CD4-positive, alpha-beta T cell (primary cell): ENCODE data around the gene SEC61A1. TPM values are rescaled to one million over a fixed set of nuclear protein-coding genes. Genes with fewer than 3 reads are reported as not detected.

Experiments
- ATAC-seq: fragments of 200-7000 bp; cut with Tn5 transposase; one replicate; pipeline ENCODE4 v1.10.0; 2022; ENCODE audit warnings: mild to moderate bottlenecking; ENCODE audit not compliant: poor library complexity
- CTCF ChIA-PET: fragments of 350-600 bp; sonication (Branson Sonifier 250); formaldehyde crosslinking; loops from one replicate; lab custom pipeline; 2021; ENCODE audit warnings: antibody characterized with exemption, inconsistent platforms; lab: Charles Lee
- POLR2A ChIA-PET: fragments of 350-600 bp; sonication (Branson Sonifier 250); formaldehyde crosslinking; loops from one replicate; lab custom pipeline; 2021; ENCODE audit warnings: antibody characterized with exemption, inconsistent platforms; lab: Charles Lee
- DNase-seq, 14 experiments: peaks; one replicate each; pipeline ENCODE4 v3.0.0-alpha.2; 2013 to 2020; ENCODE audit warnings: mixed read lengths in 2 of 14
- H3K27ac ChIP-seq, 2 donors: one replicate each; pipeline versions ENCODE4 v1.5.1 to v1.7.0; 2013; ENCODE audit warnings: low read length in 2 of 2, low read depth in 1 of 2, mild to moderate bottlenecking in 1 of 2
- H3K27me3 ChIP-seq, 2 experiments: 1 replicate in 1 of 2; 2 replicates in 1 of 2; pipeline versions ENCODE4 v1.6.1 to v1.7.0; 2013; ENCODE audit warnings: low read length in 2 of 2, control low read depth in 1 of 2, mild to moderate bottlenecking in 1 of 2, moderate library complexity in 1 of 2; ENCODE audit not compliant: insufficient read depth in 2 of 2, control insufficient read depth in 1 of 2
- H3K36me3 ChIP-seq: one replicate; pipeline ENCODE4 v1.6.1; 2013; ENCODE audit warnings: low read length, control low read depth; ENCODE audit not compliant: insufficient read depth
- H3K4me1 ChIP-seq: one replicate; pipeline ENCODE4 v1.6.1; 2013; ENCODE audit warnings: low read length, control low read depth; ENCODE audit not compliant: insufficient read depth
- H3K4me3 ChIP-seq: one replicate; pipeline ENCODE4 v1.5.1; 2013; ENCODE audit warnings: mild to moderate bottlenecking, low read length, moderate library complexity
- H3K9me3 ChIP-seq, 2 experiments: 1 replicate in 1 of 2; 2 replicates in 1 of 2; pipeline versions ENCODE4 v1.6.1 to v1.7.0; 2013; ENCODE audit warnings: low read length in 2 of 2, mild to moderate bottlenecking in 2 of 2, control low read depth in 1 of 2, moderate library complexity in 1 of 2; ENCODE audit not compliant: control insufficient read depth in 1 of 2, insufficient read depth in 1 of 2
- H3K27ac Mint-ChIP-seq: one replicate; pipeline ENCODE4 v1.8.0; 2020; ENCODE audit warnings: mixed read lengths
- H3K27me3 Mint-ChIP-seq: one replicate; pipeline ENCODE4 v1.8.0; 2021; ENCODE audit warnings: mixed read lengths
- H3K36me3 Mint-ChIP-seq: one replicate; pipeline ENCODE4 v1.8.0; 2021; ENCODE audit warnings: low read depth, mixed read lengths
- H3K4me1 Mint-ChIP-seq: one replicate; pipeline ENCODE4 v1.8.0; 2021; ENCODE audit warnings: low read depth, mixed read lengths
- H3K4me3 Mint-ChIP-seq: one replicate; pipeline ENCODE4 v1.8.0; 2020; ENCODE audit warnings: mild to moderate bottlenecking, mixed read lengths
- H3K9me3 Mint-ChIP-seq: one replicate; pipeline ENCODE4 v1.8.0; 2020; ENCODE audit warnings: mixed read lengths
- CTCF ChIP-seq: fragments of 200-600 bp; IDR thresholded peaks from one replicate; pipeline ENCODE4 v1.8.0; 2022; ENCODE audit warnings: antibody characterized with exemption, mild to moderate bottlenecking
- intact Hi-C, 2 experiments: fragments of 100-400 bp; cut with DNase I in 1 of 2; cut with micrococcal nuclease in 1 of 2; formaldehyde crosslinking; loops; one replicate each; pipeline versions ENCODE4 v1.15.1 to v1.9.0; 2023 to 2025; cut with DNase I, micrococcal nuclease
- total RNA-seq, 174 experiments: library from RNA in 2 of 174; stranded (reverse) in 2 of 174; gene quantifications; one replicate each; pipeline ENCODE4 v1.2.3 and lab custom pipeline; 2021 to 2026

SEC61A1 gene
- total RNA-seq, 2 experiments from 2014 or later = 127 to 139 TPM

GRCh38 chr3:128006061-128007032, 45.9 kb upstream of the SEC61A1 start:
- CTCF ChIA-PET = no interaction called here
- no peak for TF ChIP-seq CTCF
- peaks cover 22% of the 10 kb centered on the region for H3K27me3 Mint-ChIP-seq
- H3K27me3 ChIP-seq = no peaks in the 10 kb centered on the region
- no peak overlapping the region for H3K4me3 ChIP-seq
- ATAC-seq (no peak), DNase-seq (no peak)
- no peaks in the 10 kb centered on the region for H3K36me3 Mint-ChIP-seq
- no peak overlapping the region for H3K27ac Mint-ChIP-seq
- H3K4me1 Mint-ChIP-seq = no peaks in the 10 kb centered on the region
- no peaks in the 10 kb centered on the region for H3K9me3 Mint-ChIP-seq
- peaks cover 2% of the 10 kb centered on the region for H3K4me1 ChIP-seq
- POLR2A ChIA-PET = no interaction called here
- H3K9me3 ChIP-seq = no peaks in the 10 kb centered on the region
- H3K27ac ChIP-seq = no peak overlapping the region
- intact Hi-C loops = no loop called here
- H3K36me3 ChIP-seq = no peaks in the 10 kb centered on the region
- H3K4me3 Mint-ChIP-seq = no peak overlapping the region

- CTCF ChIA-PET = no interaction called here
- POLR2A ChIA-PET = no interaction called here
- Mint-ChIP-seq H3K4me3 (no peak overlapping the region), H3K27me3 (peaks cover 25% of the 10 kb centered on the region), H3K4me1 (no peaks in the 10 kb centered on the region), H3K36me3 (no peaks in the 10 kb centered on the region), H3K9me3 (no peaks in the 10 kb centered on the region), H3K27ac (no peak overlapping the region)
- H3K27me3 ChIP-seq = no peaks in the 10 kb centered on the region
- H3K9me3 ChIP-seq = no peaks in the 10 kb centered on the region
- no peak for TF ChIP-seq CTCF
- no peak overlapping the region for H3K4me3 ChIP-seq
- peaks cover 2% of the 10 kb centered on the region for H3K4me1 ChIP-seq
- DNase-seq (no peak), ATAC-seq (no peak)
- H3K27ac ChIP-seq = no peak overlapping the region
- intact Hi-C loops = no loop called here
- no peaks in the 10 kb centered on the region for H3K36me3 ChIP-seq
Measured at GRCh38 chr3:128007033-128007424, 45.2 kb upstream of the SEC61A1 start.

GRCh38 chr3:128009952-128010846, 42.0 kb upstream of the SEC61A1 start:
- Mint-ChIP-seq H3K4me1 (no peaks in the 10 kb centered on the region), H3K27ac (no peak overlapping the region), H3K27me3 (peaks cover 23% of the 10 kb centered on the region), H3K4me3 (no peak overlapping the region), H3K9me3 (no peaks in the 10 kb centered on the region), H3K36me3 (no peaks in the 10 kb centered on the region)
- no peak for TF ChIP-seq CTCF
- POLR2A ChIA-PET = no interaction called here
- Histone ChIP-seq H3K4me3 (no peak overlapping the region), H3K4me1 (peaks cover 2% of the 10 kb centered on the region), H3K36me3 (no peaks in the 10 kb centered on the region), H3K27me3 (no peaks in the 10 kb centered on the region), H3K9me3 (no peaks in the 10 kb centered on the region), H3K27ac (no peak overlapping the region)
- ATAC-seq (no peak), DNase-seq (no peak)
- CTCF ChIA-PET = no interaction called here
- intact Hi-C loops = no loop called here
